IMR-90 (cell line): ENCODE data around the gene ZNF2. TPM values are rescaled to one million over a fixed set of nuclear protein-coding genes. Genes with fewer than 3 reads are reported as not detected.

Experiments
- ATAC-seq: fragments of 200-7000 bp; cut with Tn5 transposase; 2 replicates; pipeline ENCODE4 v1.9.1; 2020; ENCODE audit warnings: low read depth, mild to moderate bottlenecking, moderate library complexity
- BruUV-seq: library from RNA; stranded (reverse); fragments of 400-500 nt; replicated peaks from 2 replicates; lab custom pipeline; 2021; lab: Mats Ljungman, UMichigan
- CTCF ChIA-PET: fragments of 300-600 bp; formaldehyde crosslinking; extraction: SDS; loops from one replicate; lab custom pipeline; 2021; ENCODE audit warnings: antibody characterized with exemption; lab: Yijun Ruan, JAX
- POLR2A ChIA-PET: fragments of 300-600 bp; sonication (Branson Sonifier 250); formaldehyde crosslinking; loops from one replicate; lab custom pipeline; 2022; ENCODE audit warnings: antibody characterized with exemption; ENCODE audit not compliant: unreplicated experiment; lab: Charles Lee
- DNase-seq: peaks from one replicate; pipeline ENCODE4 v3.0.0; 2013
- H2AFZ ChIP-seq: replicated peaks from 2 replicates; pipeline ENCODE3; 2013; ENCODE audit warnings: low read length, mild to moderate bottlenecking; ENCODE audit not compliant: poor library complexity
- H2AK5ac ChIP-seq: 2 replicates; pipeline ENCODE4 v1.6.1; 2013; ENCODE audit warnings: low read depth, low read length, inconsistent platforms
- H2AK9ac ChIP-seq: replicated peaks from 2 replicates; pipeline ENCODE3; 2013; ENCODE audit warnings: mild to moderate bottlenecking, low read depth, low read length, moderate library complexity; ENCODE audit not compliant: poor library complexity
- H2BK120ac ChIP-seq: 2 replicates; pipeline ENCODE4 v1.6.1; 2013; ENCODE audit warnings: low read depth, low read length, inconsistent platforms
- H2BK15ac ChIP-seq: 3 replicates; pipeline ENCODE4 v1.6.1; 2013; ENCODE audit warnings: low read depth, low read length, inconsistent platforms
- H2BK20ac ChIP-seq: 2 replicates; pipeline ENCODE4 v1.6.1; 2013; ENCODE audit warnings: low read depth, mild to moderate bottlenecking, inconsistent platforms, low read length, moderate library complexity
- H2BK5ac ChIP-seq: 2 replicates; pipeline ENCODE4 v1.6.1; 2013; ENCODE audit warnings: mild to moderate bottlenecking, low read depth, low read length, inconsistent platforms; ENCODE audit not compliant: poor library complexity, severe bottlenecking
- H3K14ac ChIP-seq: replicated peaks from 2 replicates; pipeline ENCODE4 v1.6.1; 2013; ENCODE audit warnings: low read depth, low read length, inconsistent platforms
- H3K18ac ChIP-seq: 2 replicates; pipeline ENCODE4 v1.6.1; 2013; ENCODE audit warnings: low read depth, low read length, control low read depth
- H3K23ac ChIP-seq: 2 replicates; pipeline ENCODE4 v1.6.1; 2013; ENCODE audit warnings: low read depth, low read length, inconsistent platforms
- H3K27ac ChIP-seq: 2 replicates; pipeline ENCODE4 v1.5.1; 2013; ENCODE audit warnings: mild to moderate bottlenecking, control low read depth, low read length; ENCODE audit not compliant: insufficient read depth
- H3K27me3 ChIP-seq: 2 replicates; pipeline ENCODE4 v1.6.1; 2013; ENCODE audit warnings: low read length; ENCODE audit not compliant: control insufficient read depth, insufficient read depth
- H3K36me3 ChIP-seq: 2 replicates; pipeline ENCODE4 v1.6.1; 2013; ENCODE audit warnings: low read length, mixed read lengths; ENCODE audit not compliant: control insufficient read depth, insufficient read depth
- H3K4ac ChIP-seq: 2 replicates; pipeline ENCODE4 v1.6.1; 2013; ENCODE audit warnings: low read depth, low read length, inconsistent platforms
- H3K4me1 ChIP-seq: 2 replicates; pipeline ENCODE4 v1.6.1; 2013; ENCODE audit warnings: low read length, mixed read lengths; ENCODE audit not compliant: control insufficient read depth, insufficient read depth
- H3K4me2 ChIP-seq: 2 replicates; pipeline ENCODE4 v1.6.1; 2013; ENCODE audit warnings: low read depth, mild to moderate bottlenecking, control low read depth, low read length, moderate library complexity
- H3K4me3 ChIP-seq: 2 replicates; pipeline ENCODE4 v1.5.1; 2013; ENCODE audit warnings: low read depth, mild to moderate bottlenecking, control low read depth, low read length, moderate library complexity; ENCODE audit not compliant: insufficient read depth
- H3K56ac ChIP-seq: 2 replicates; pipeline ENCODE4 v1.6.1; 2013; ENCODE audit warnings: low read length, inconsistent platforms; ENCODE audit not compliant: insufficient read depth; ENCODE audit errors: extremely low read depth
- H3K79me1 ChIP-seq, 2 experiments: 2 replicates each; pipeline ENCODE4 v1.6.1; 2013; ENCODE audit warnings: low read length in 2 of 2, inconsistent platforms in 1 of 2, low read depth in 1 of 2
- H3K9ac ChIP-seq: 2 replicates; pipeline ENCODE4 v1.6.1; 2013; ENCODE audit warnings: low read depth, low read length, control low read depth
- H3K9me1 ChIP-seq: 2 replicates; pipeline ENCODE4 v1.6.1; 2013; ENCODE audit warnings: low read length, inconsistent platforms; ENCODE audit not compliant: insufficient read depth
- H3K9me3 ChIP-seq: 2 replicates; pipeline ENCODE4 v1.6.1; 2013; ENCODE audit warnings: low read length; ENCODE audit not compliant: control insufficient read depth, insufficient read depth
- H4K20me1 ChIP-seq: 2 replicates; pipeline ENCODE4 v1.6.1; 2013; ENCODE audit warnings: low read length, inconsistent platforms; ENCODE audit not compliant: insufficient read depth
- H4K5ac ChIP-seq: 2 replicates; pipeline ENCODE4 v1.6.1; 2013; ENCODE audit warnings: mild to moderate bottlenecking, low read depth, low read length, control low read depth
- H4K8ac ChIP-seq, 2 experiments: 2 replicates each; pipeline ENCODE4 v1.6.1; 2013; ENCODE audit warnings: low read depth in 2 of 2, low read length in 2 of 2, control low read depth in 1 of 2, inconsistent platforms in 1 of 2
- H4K91ac ChIP-seq: 2 replicates; pipeline ENCODE4 v1.6.1; 2013; ENCODE audit warnings: low read depth, low read length, inconsistent platforms; ENCODE audit not compliant: insufficient read depth
- BHLHE40 ChIP-seq: fragments of 150-350 bp; IDR thresholded peaks from 2 replicates; pipeline ENCODE4 v1.6.1; 2016; ENCODE audit warnings: mild to moderate bottlenecking, low read depth, low read length
- CEBPB ChIP-seq: IDR thresholded peaks from 2 replicates; pipeline ENCODE4 v1.6.1; 2012; ENCODE audit warnings: low read depth, low read length, improper control_type of control experiment
- CHD1 ChIP-seq: IDR thresholded peaks from 2 replicates; pipeline ENCODE4 v1.6.1; 2012; ENCODE audit warnings: low read depth, low read length, improper control_type of control experiment
- FOS ChIP-seq: fragments of 150-350 bp; IDR thresholded peaks from 2 replicates; pipeline ENCODE4 v1.6.1; 2016; ENCODE audit warnings: low read depth, low read length
- MAFK ChIP-seq: IDR thresholded peaks from 2 replicates; pipeline ENCODE4 v1.6.1; 2012; ENCODE audit warnings: low read depth, low read length, improper control_type of control experiment
- MAZ ChIP-seq: IDR thresholded peaks from 2 replicates; pipeline ENCODE4 v1.6.1; 2012; ENCODE audit warnings: low read depth, mild to moderate bottlenecking, low read length, improper control_type of control experiment, moderate library complexity, borderline replicate concordance
- MXI1 ChIP-seq: IDR thresholded peaks from 2 replicates; pipeline ENCODE4 v1.6.1; 2012; ENCODE audit warnings: low read depth, mild to moderate bottlenecking, low read length, moderate library complexity, borderline replicate concordance
- NFE2L2 ChIP-seq: fragments of 150-350 bp; IDR thresholded peaks from 2 replicates; pipeline ENCODE4 v1.6.1; 2016; ENCODE audit warnings: low read depth, mild to moderate bottlenecking, low read length
- POLR2A ChIP-seq: IDR thresholded peaks from 2 replicates; pipeline ENCODE4 v1.6.1; 2012; ENCODE audit warnings: mild to moderate bottlenecking, low read depth, low read length
- RAD21 ChIP-seq: IDR thresholded peaks from 2 replicates; pipeline ENCODE4 v1.6.1; 2012; ENCODE audit warnings: low read length, improper control_type of control experiment
- RCOR1 ChIP-seq: IDR thresholded peaks from 2 replicates; pipeline ENCODE4 v1.6.1; 2012; ENCODE audit warnings: mild to moderate bottlenecking, low read length, improper control_type of control experiment; ENCODE audit not compliant: insufficient replicate concordance
- RFX5 ChIP-seq: IDR thresholded peaks from 2 replicates; pipeline ENCODE4 v1.8.0; 2012; ENCODE audit warnings: low read depth, mild to moderate bottlenecking, low read length, moderate library complexity
- SMC3 ChIP-seq: fragments of 150-350 bp; IDR thresholded peaks from 2 replicates; pipeline ENCODE4 v1.6.1; 2016; ENCODE audit warnings: low read depth, mild to moderate bottlenecking, antibody characterized with exemption, low read length, moderate library complexity
- WGBS, 2 experiments: methylation state at CpG; one replicate each; pipeline versions ENCODE4 v1.1.5 to v1.1.7; 2013; ENCODE audit warnings: missing lambda C conversion rate in 2 of 2; ENCODE audit not compliant: insufficient read length in 1 of 2; ENCODE audit errors: extremely low coverage in 2 of 2; 5-methylcytosine and 5-hydroxymethylcytosine counted together
- dilution Hi-C: fragments of 300-500 bp; cut with HindIII; formaldehyde crosslinking; loops from one replicate; pipeline ENCODE4 v1.14.3; 2018; ENCODE audit warnings: low sequenced_read_pairs; ENCODE audit not compliant: unreplicated experiment
- in situ Hi-C: fragments of 300-500 bp; cut with MboI; formaldehyde crosslinking; loops from 3 replicates; pipeline ENCODE4 v1.14.3; 2019; ENCODE audit warnings: low sequenced_read_pairs, inconsistent platforms, mixed read lengths
- intact Hi-C: fragments of 100-400 bp; cut with micrococcal nuclease; formaldehyde crosslinking; loops from 2 replicates; pipeline ENCODE4 v1.10.0; 2022
- polyA plus RNA-seq, 3 experiments: library from polyadenylated mRNA; depleted of rRNA; stranded (reverse); fragments of >200 nt; gene quantifications; 2 replicates each; pipeline ENCODE4 v1.2.3, GENCODE V29; 2012; ENCODE audit warnings: low replicate concordance in 1 of 3
- total RNA-seq: library from RNA; depleted of rRNA; stranded (reverse); fragments of >200 nt; gene quantifications from 2 replicates; pipeline ENCODE4 v1.2.3, GENCODE V29; 2012
- TF ChIP-seq, protein P1 (sequence below): conservative IDR thresholded peaks from 2 replicates; pipeline ENCODE4 v1.5.1; 2012; ENCODE audit warnings: mild to moderate bottlenecking, low read depth, low read length, improper control_type of control experiment
- TF ChIP-seq, protein P2 (sequence below): fragments of 150-350 bp; IDR thresholded peaks from 2 replicates; pipeline ENCODE4 v1.6.1; 2016; ENCODE audit warnings: low read depth, mild to moderate bottlenecking, low read length, moderate library complexity, borderline replicate concordance

The ZNF2 gene
- total and polyA plus RNA-seq, 2 of the 4 experiments (the other 2 are of a cell fraction), result 2.7 to 7.3 TPM

- Histone ChIP-seq H2BK120ac (no peak overlapping the region), H2AK5ac (no peak overlapping the region), H2BK15ac (no peak overlapping the region), H2AK9ac (no peak overlapping the region), H3K4me3 (no peak overlapping the region), H2BK5ac (no peak overlapping the region), H2BK20ac (no peak overlapping the region), H3K9me1 (no peaks in the 10 kb centered on the region), H4K5ac (no peak overlapping the region), H4K20me1 (no peaks in the 10 kb centered on the region), H4K8ac (no peak overlapping the region), H3K18ac (no peak overlapping the region), H3K27ac (no peak overlapping the region), H3K4ac (no peak overlapping the region), H3K79me1 (peaks cover 0 to 4% of the 10 kb centered on the region in 2 experiments; a peak in 2 of 4 replicates), H3K56ac (no peak overlapping the region), H3K27me3 (no peaks in the 10 kb centered on the region), H3K14ac (no peak overlapping the region), H3K9ac (no peak overlapping the region), H3K9me3 (peaks cover 9% of the 10 kb centered on the region), H2AFZ (no peak overlapping the region), H4K91ac (no peak overlapping the region), H3K36me3 (peaks cover 10% of the 10 kb centered on the region), H3K4me1 (no peaks in the 10 kb centered on the region), H3K23ac (no peak overlapping the region), H3K4me2 (no peak overlapping the region)
- intact Hi-C loops, result loop anchor here (5.0 kb wide), 1 partner anchor 39 kb away; the partner anchor contains the start of gene ZNF2
- dilution Hi-C loops, result no loop called here
- TF ChIP-seq RCOR1 (no peak), FOS (no peak), MAZ (no peak), RAD21 (no peak), BHLHE40 (no peak), NFE2L2 (no peak), RFX5 (no peak), SMC3 (no peak), CHD1 (no peak), POLR2A (no peak), CEBPB (no peak), MAFK (no peak), MXI1 (no peak)
- TF ChIP-seq, protein P1, sequence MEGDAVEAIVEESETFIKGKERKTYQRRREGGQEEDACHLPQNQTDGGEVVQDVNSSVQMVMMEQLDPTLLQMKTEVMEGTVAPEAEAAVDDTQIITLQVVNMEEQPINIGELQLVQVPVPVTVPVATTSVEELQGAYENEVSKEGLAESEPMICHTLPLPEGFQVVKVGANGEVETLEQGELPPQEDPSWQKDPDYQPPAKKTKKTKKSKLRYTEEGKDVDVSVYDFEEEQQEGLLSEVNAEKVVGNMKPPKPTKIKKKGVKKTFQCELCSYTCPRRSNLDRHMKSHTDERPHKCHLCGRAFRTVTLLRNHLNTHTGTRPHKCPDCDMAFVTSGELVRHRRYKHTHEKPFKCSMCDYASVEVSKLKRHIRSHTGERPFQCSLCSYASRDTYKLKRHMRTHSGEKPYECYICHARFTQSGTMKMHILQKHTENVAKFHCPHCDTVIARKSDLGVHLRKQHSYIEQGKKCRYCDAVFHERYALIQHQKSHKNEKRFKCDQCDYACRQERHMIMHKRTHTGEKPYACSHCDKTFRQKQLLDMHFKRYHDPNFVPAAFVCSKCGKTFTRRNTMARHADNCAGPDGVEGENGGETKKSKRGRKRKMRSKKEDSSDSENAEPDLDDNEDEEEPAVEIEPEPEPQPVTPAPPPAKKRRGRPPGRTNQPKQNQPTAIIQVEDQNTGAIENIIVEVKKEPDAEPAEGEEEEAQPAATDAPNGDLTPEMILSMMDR, result no peak
- TF ChIP-seq, protein P2, sequence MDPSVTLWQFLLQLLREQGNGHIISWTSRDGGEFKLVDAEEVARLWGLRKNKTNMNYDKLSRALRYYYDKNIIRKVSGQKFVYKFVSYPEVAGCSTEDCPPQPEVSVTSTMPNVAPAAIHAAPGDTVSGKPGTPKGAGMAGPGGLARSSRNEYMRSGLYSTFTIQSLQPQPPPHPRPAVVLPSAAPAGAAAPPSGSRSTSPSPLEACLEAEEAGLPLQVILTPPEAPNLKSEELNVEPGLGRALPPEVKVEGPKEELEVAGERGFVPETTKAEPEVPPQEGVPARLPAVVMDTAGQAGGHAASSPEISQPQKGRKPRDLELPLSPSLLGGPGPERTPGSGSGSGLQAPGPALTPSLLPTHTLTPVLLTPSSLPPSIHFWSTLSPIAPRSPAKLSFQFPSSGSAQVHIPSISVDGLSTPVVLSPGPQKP, result no peak
- DNase-seq (no peak), ATAC-seq (no peak)
- BruUV-seq, result no TSS peak
- ChIA-PET CTCF (no interaction called here), POLR2A (no interaction called here)
- in situ Hi-C loops, result no loop called here
- WGBS, 2 experiments, result no CpG with 5 or more reads among the region's 10 CpGs
These were observed 40.5 kb downstream of the ZNF2 start for GRCh38 chr2:95206096-95206495.
